NCI-H526 treated with DMSO at 0.1 percent for 48 hours (cell line): ENCODE results near the gene ADAMTS15.

Experiments
- DNase-seq: peaks from one replicate; lab custom pipeline; 2025; lab: John Stamatoyannopoulos, UW

Gene ADAMTS15

GRCh38 chr11:130476922-130477491 lies 28.6 kb downstream of the ADAMTS15 start:
- DNase-seq: no peak

GRCh38 chr11:130477586-130478203 lies 29.2 kb downstream of the ADAMTS15 start:
- DNase-seq: no peak

- no peak for DNase-seq
Observed at GRCh38 chr11:130478204-130478701, 29.8 kb downstream of the ADAMTS15 start.

- no peak for DNase-seq
Observed at GRCh38 chr11:130478881-130479280, 30.4 kb downstream of the ADAMTS15 start.

- no peak for DNase-seq
Observed at GRCh38 chr11:130480186-130480585, 31.7 kb downstream of the ADAMTS15 start.

GRCh38 chr11:130480711-130481140 lies 32.3 kb downstream of the ADAMTS15 start:
- no peak for DNase-seq

- DNase-seq: no peak
Observed at GRCh38 chr11:130483124-130483523, 34.7 kb downstream of the ADAMTS15 start.

- DNase-seq: no peak
Observed at GRCh38 chr11:130485983-130486382, 37.5 kb downstream of the ADAMTS15 start.

GRCh38 chr11:130486391-130486836 lies 38.0 kb downstream of the ADAMTS15 start:
- DNase-seq: no peak

- no peak for DNase-seq
Observed at GRCh38 chr11:130486987-130487923, 38.8 kb downstream of the ADAMTS15 start.

GRCh38 chr11:130487924-130488815 lies 39.7 kb downstream of the ADAMTS15 start:
- no peak for DNase-seq

- no peak for DNase-seq
Observed at GRCh38 chr11:130488848-130489584, 40.6 kb downstream of the ADAMTS15 start.

- no peak for DNase-seq
Observed at GRCh38 chr11:130489716-130490115, 41.3 kb downstream of the ADAMTS15 start.

- DNase-seq: no peak
Observed at GRCh38 chr11:130490682-130491449, 42.4 kb downstream of the ADAMTS15 start.

GRCh38 chr11:130498181-130498580 lies 49.7 kb downstream of the ADAMTS15 start:
- no peak for DNase-seq

GRCh38 chr11:130499828-130500227 lies 51.4 kb downstream of the ADAMTS15 start:
- no peak for DNase-seq

GRCh38 chr11:130504317-130504716 lies 55.9 kb downstream of the ADAMTS15 start:
- no peak for DNase-seq

GRCh38 chr11:130508913-130509312 lies 60.5 kb downstream of the ADAMTS15 start:
- no peak for DNase-seq

- no peak for DNase-seq
Observed at GRCh38 chr11:130509942-130510341, 61.5 kb downstream of the ADAMTS15 start.

GRCh38 chr11:130510407-130511006 lies 62.1 kb downstream of the ADAMTS15 start:
- DNase-seq: no peak
